ENCODE measurements around the gene COL18A1.
A peak's percentile ranks its signal among the peaks of the same experiment; 100 is the strongest.

COL18A1 gene

GRCh38 chr21:45455674-45456583 lies 51.0 kb downstream of the COL18A1 start:
- no peak for DNase-seq (ENCODE audit: low spot score)

GRCh38 chr21:45456584-45457160 lies 51.7 kb downstream of the COL18A1 start:
- no peak for DNase-seq (ENCODE audit: low spot score)

GRCh38 chr21:45457161-45457831 lies 52.3 kb downstream of the COL18A1 start:
- no peak for DNase-seq (ENCODE audit: low spot score)

- no peak for DNase-seq (ENCODE audit: low spot score)
Observed at GRCh38 chr21:45457832-45458172, 52.8 kb downstream of the COL18A1 start.

- no peak for DNase-seq (ENCODE audit: low spot score)
Observed at GRCh38 chr21:45458281-45459170, 53.6 kb downstream of the COL18A1 start.

GRCh38 chr21:45459171-45460010 lies 54.4 kb downstream of the COL18A1 start:
- no peak for DNase-seq (ENCODE audit: low spot score)

- DNase-seq (ENCODE audit: low spot score): no peak
Observed at GRCh38 chr21:45460011-45460565, 55.1 kb downstream of the COL18A1 start.

GRCh38 chr21:45460611-45461368 lies 55.8 kb downstream of the COL18A1 start:
- peak; percentile 88 for DNase-seq (ENCODE audit: low spot score)

GRCh38 chr21:45461369-45461750 lies 56.4 kb downstream of the COL18A1 start:
- no peak for DNase-seq (ENCODE audit: low spot score)

- DNase-seq (ENCODE audit: low spot score): no peak
Observed at GRCh38 chr21:45461806-45462341, 56.9 kb downstream of the COL18A1 start.

GRCh38 chr21:45463871-45464270 lies 58.9 kb downstream of the COL18A1 start:
- no peak for DNase-seq (ENCODE audit: low spot score)

GRCh38 chr21:45464309-45464708 lies 59.3 kb downstream of the COL18A1 start:
- DNase-seq (ENCODE audit: low spot score): no peak

- DNase-seq (ENCODE audit: low spot score): no peak
Observed at GRCh38 chr21:45465105-45465504, 60.1 kb downstream of the COL18A1 start.

- DNase-seq (ENCODE audit: low spot score): no peak
Observed at GRCh38 chr21:45465611-45466329, 60.8 kb downstream of the COL18A1 start.

- DNase-seq (ENCODE audit: low spot score): no peak
Observed at GRCh38 chr21:45466330-45467220, 61.6 kb downstream of the COL18A1 start.

GRCh38 chr21:45467221-45467779 lies 62.3 kb downstream of the COL18A1 start:
- no peak for DNase-seq (ENCODE audit: low spot score)

- DNase-seq (ENCODE audit: low spot score): no peak
Observed at GRCh38 chr21:45468051-45468970, 63.3 kb downstream of the COL18A1 start.

Data from GM03348 (cell line).